ENCODE results near the gene AGXT2.

GRCh38 chr5:34957321-34957720, 90.4 kb downstream of the AGXT2 start:
- TF ChIP-seq CTCF (IDR thresholded peaks at IDR 0.05) (no peak), POLR2A (IDR thresholded peaks at IDR 0.05) (no peak), POLR2AphosphoS5 (IDR thresholded peaks at IDR 0.05) (no peak), EP300 (IDR thresholded peaks at IDR 0.05) (no peak)

All from suprapubic skin (tissue), 4 donors.